NCI-H510A (cell line): ENCODE measurements around the gene DLG2.
"Not testable (repeated sequence)": the region's sequence is repeated elsewhere in the genome, so short reads cannot be mapped to it uniquely, and the experiment has no call there.

ENCODE experiments used
- DNase-seq: peaks from one replicate; lab custom pipeline; 2025; lab: John Stamatoyannopoulos, UW

The DLG2 gene

DNA sequence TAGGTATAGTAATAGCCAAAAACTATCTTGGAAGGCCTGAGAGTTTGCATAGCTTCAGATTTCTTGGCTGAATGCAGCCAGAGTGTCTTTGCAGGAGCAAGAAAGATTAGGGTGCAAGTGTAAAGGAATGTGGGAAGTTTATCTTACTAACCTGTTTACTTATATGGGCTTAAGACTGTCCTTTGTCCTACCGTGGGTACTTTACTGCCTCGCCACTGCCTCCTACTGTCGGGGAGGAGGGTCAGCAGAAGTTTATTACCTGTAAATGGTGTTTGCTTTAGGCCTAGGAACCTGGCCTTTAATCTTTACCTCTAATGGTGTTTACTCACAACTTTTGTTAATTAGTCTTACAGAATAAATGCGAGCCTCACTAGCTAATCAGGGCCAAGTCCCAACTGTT, 633.8 kb downstream of the DLG2 start:
- DNase-seq = no peak

- no peak for DNase-seq
These were observed 637.0 kb downstream of the DLG2 start for GRCh38 chr11:84990141-84990540.

- not testable (repeated sequence) for DNase-seq
These were observed 639.4 kb downstream of the DLG2 start for GRCh38 chr11:84987686-84988187.

GRCh38 chr11:84981301-84981700, 645.8 kb downstream of the DLG2 start:
- DNase-seq = no peak

DNA sequence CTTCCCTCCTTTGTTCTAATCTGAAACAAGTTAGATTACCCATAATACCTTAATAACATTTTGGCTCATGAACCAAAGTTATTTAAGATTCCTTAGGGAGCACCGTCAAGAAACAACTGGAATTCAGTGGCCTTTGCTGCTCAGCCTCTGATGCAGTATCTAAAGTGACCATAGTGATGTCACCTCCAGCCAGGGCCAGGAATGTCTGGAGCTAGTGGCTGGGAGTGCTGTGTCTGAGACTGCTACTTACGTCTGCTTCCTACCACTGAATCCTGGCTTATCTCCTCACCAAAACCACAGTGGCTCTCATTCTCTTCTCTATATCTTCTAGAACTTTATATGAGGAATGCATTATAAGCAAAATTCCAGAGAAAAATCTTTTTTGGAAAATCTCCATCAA, 658.0 kb downstream of the DLG2 start:
- no peak for DNase-seq

DNA sequence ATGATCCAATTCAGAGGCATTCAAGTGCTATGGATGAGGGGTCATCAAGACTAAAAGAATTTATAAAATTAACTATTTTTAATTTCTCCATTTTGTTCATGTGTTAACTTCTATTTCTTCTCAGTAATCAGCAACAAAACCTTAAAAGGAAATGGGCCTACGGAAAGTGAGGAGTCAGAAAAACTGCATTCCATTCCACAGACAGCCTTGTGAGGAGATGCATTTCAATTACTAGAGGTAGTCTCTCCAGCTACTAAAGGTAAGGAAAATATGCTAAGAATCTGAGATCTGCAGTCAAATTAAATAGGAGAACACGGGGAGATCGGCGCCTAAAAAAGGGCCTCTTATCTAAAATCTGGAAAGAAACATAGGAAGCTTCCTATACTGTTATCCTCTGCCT, 661.7 kb downstream of the DLG2 start:
- no peak for DNase-seq

DNA sequence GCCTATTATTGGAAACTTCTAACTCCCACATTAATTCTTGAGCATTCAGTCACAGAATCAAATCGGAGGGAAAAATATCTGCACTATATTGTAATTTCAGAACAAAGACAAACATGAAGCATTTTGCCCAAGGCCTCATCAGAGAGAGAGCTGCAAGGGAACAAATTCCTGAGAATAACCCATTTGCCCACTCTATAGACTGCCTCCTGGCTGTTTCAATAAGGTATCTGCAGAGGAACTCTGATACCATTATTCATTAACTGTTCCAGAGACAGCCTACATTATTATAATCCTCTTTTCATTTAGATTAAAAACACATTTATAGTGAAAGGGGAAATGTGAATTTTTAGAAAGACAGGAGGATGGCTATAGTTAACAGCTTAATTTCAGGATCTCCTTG, 663.9 kb downstream of the DLG2 start:
- DNase-seq = no peak

- no peak for DNase-seq
These were observed 665.1 kb downstream of the DLG2 start for GRCh38 chr11:84962018-84962417.

DNA sequence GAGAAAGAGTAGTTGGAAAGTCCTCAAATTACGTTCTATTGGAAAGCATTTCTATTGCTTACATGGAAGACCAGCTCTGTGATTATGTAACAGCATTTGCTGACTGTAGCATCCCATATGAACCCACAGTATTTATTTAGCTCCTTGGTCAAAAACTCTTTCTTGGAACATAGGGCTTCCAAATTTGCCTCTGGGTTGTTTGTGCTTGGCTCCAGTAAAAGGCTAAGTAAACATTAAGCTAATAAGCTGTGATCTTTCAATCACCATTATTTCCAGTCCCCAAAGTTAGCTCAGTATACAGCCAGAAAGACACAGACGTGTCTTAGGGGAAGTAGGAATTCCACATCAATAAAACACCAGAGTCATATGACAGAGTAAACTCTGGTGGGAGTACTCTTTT, 668.8 kb downstream of the DLG2 start:
- no peak for DNase-seq

- no peak for DNase-seq
These were observed 676.4 kb downstream of the DLG2 start for GRCh38 chr11:84950569-84951270.

GRCh38 chr11:84947970-84948580, 679.1 kb downstream of the DLG2 start:
- DNase-seq = no peak

DNA sequence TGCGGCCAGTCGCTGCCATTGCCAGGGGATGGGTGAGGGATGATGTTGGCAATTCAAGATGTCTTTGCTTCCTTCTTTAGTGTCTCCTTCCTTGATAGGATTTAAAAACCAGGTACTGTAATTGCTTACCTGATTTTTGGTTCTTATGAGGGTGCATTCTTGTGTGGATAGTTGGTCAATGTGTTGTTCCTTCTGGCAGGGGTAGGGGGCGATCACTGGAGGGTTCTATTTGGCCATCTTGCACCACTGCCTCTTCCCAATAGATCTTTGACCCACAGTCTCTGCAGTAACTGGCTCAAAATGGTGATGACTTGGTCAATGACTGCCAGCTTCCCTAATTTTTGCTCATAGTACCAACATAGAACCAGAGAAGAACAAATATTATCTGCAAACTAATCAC, 680.1 kb downstream of the DLG2 start:
- DNase-seq = no peak

GRCh38 chr11:84930863-84931262, 696.3 kb downstream of the DLG2 start:
- DNase-seq = no peak

- DNase-seq = no peak
These were observed 697.4 kb downstream of the DLG2 start for GRCh38 chr11:84929738-84930137.

DNA sequence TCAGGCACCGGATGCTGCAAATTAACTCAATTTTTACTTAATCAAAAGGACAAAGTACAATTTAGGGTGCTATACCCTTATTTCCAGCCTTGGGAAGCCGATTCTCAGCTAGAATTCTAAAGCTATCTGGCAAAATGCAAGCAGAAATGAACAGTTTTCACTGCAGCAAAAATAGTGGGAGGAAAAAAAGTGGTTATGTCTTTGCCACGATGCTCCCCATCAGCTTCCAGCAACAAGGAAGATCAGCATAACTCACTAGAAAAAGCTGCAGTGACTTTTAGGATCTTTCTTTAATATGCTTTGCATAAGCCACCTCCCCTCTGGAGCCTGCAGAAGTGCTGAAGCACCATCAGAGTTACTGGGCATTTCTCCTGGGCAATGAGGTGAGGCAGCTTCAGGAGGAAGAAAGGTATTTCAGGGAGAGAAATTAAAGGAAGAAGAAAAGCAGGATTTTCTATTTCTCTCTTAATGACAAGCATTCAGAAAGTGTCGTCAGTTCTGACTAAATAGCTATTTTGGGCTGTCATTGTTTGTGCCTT, 702.9 kb downstream of the DLG2 start:
- no peak for DNase-seq

DNA sequence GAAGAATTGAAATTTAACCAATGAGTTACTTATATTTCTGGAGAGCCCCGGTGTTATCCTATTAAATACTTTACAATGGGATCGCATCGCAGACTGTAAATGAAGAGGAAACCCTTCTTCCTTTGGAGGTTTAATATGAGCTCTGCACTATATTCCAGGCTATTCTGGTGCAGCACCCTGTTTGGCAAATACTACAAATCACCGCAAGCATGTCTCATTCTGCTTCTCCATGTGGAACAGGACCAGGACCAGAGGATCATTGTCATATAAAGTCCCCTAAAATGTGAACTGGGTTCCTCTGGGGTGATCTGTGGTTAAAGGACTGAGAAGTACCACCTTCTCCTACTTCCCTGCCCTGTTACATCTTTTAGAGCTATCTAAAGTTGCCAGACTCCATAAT, 703.7 kb downstream of the DLG2 start:
- DNase-seq = no peak

DNA sequence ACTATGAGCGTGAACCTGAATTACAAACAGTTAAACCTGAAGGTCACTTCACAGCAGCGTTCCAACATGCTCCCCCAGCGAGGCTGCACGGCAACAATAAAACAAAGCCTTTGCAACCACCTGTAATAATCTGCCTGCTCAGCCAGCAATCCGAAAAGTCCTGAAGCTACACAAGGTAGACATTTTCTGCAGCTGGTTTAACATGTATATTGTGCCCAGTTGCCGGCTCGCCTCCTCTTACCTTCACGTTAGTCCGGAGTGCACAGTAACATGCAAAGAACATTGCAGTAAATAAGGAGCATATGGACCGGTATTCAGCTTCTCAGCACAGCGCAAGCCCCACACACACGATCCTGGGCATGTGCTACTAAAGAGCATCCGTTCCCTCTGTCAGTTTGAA, 704.3 kb downstream of the DLG2 start:
- no peak for DNase-seq

- DNase-seq = no peak
These were observed 704.8 kb downstream of the DLG2 start for GRCh38 chr11:84922212-84922805.

DNA sequence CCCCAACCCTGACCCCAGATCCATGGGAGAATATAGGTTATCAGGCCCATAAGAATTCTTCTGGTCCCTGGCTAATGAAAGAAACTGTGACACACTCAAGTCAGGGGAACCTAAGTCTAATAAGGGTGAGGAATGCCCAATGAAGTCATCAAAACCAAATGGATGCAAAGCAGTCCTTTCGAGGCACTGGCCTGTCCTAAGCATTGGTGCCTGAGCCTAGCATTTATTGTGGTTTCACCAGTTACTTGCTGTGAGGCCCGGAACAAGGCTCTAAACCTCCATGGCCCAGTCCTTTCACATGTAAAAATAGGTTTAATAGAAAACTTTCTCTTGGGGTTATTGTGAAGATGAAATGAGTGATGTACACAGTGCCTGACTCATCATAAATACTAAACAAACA, 712.6 kb downstream of the DLG2 start:
- no peak for DNase-seq

- no peak for DNase-seq
These were observed 717.4 kb downstream of the DLG2 start for GRCh38 chr11:84909740-84910139.

DNA sequence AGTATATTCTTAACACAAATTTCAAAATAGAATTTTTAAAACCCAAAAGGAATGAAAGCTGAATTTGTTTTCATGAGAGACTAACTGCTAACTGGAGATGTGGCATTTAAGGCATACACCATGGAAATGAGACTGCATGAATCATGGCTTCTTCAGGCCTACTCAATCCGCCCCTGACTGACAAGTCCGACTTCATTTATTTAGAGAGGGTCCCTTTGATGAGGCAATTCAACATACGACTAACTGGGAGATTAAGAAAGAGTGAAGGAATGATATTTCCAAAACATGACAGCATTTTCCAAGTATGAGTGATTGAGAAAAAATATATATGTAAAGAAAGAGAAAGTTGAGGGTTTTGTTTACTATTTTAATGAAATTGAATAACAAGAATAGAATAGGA, 720.1 kb downstream of the DLG2 start:
- DNase-seq = no peak

- DNase-seq = no peak
These were observed 721.7 kb downstream of the DLG2 start for GRCh38 chr11:84905411-84905810.

DNA sequence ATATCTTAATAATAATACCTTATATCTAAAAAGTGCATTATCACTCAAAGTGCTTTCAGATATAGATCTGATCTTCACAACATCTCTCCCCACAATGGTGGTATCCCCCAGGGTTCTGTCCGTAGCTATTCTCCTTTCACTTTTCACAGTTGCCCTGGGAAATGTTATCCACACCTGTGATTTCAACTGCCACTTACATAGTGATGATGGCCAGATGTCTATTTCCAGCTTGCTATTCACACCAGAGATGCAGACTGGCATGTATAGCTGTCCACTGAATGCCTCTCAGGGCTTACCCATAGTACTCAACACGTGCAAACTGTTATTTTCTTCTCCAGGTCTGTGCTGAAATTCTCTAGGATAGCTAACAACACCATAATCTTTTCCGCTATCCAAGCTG, 724.7 kb downstream of the DLG2 start:
- no peak for DNase-seq
